Stimulated activated naive CD4-positive, alpha-beta T cell treated with Interleukin-2 at 50 U/mL for 16 hours (primary cell): ENCODE data around the gene STX1B.

Source experiments
- DNase-seq: peaks from one replicate; lab custom pipeline; 2025; lab: John Stamatoyannopoulos, UW

Gene STX1B

GRCh38 chr16:30996324-30996984 lies 14.0 kb downstream of the STX1B start:
- DNase-seq, result no peak

- DNase-seq, result no peak
Measured at GRCh38 chr16:30995927-30996323, 14.5 kb downstream of the STX1B start.

GRCh38 chr16:30992931-30993816 lies 17.3 kb downstream of the STX1B start:
- no peak for DNase-seq

DNA sequence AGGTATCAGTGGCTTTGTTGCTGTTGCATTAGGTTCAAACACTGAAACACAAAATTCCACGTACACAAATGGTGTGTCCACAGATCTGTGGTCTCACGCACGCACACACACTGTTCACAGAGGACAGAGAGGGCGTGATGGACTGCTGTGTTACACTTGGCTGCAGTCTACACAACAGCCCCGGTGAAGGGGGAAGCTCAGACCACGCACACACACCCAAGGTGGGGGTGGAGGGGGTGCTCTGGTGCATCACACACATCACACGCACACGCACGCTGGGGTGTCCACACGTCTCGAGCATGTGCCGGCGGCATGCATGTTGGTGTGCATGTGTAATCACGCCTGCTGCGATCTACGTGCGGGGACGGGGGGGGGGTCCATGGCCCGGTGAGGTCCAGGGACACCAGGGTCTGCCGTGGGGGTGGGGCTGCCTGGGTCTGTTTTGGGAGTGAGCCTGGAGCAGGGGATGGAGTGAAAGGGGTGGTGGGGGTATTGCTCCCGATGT lies 18.1 kb downstream of the STX1B start:
- no peak for DNase-seq

DNA sequence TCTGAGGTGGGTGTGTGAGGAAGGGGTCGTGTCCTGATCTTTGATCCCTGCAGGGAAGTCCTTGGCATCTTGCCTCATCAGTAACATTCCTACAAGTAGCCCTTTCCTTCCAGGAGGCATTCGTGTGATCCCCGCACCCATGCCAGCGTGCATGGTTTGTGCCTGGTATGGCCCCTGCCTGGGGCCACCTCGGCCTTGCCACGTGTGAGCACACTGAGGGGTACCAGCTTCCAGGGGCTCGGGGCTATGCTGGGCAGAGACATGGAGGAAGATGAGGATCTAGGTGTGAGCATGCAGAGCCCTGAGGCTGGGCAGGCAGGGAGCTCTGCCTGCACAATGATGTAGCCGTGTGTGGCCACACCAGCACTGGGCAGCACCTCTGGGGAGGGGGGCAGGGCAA lies 19.4 kb downstream of the STX1B start:
- no peak for DNase-seq

- no peak for DNase-seq
Measured at GRCh38 chr16:30990105-30990504, 20.3 kb downstream of the STX1B start.

- no peak for DNase-seq
Measured at GRCh38 chr16:30989469-30990047, 20.9 kb downstream of the STX1B start.

- no peak for DNase-seq
Measured at GRCh38 chr16:30987581-30988190, 22.8 kb downstream of the STX1B start.

- no peak for DNase-seq
Measured at GRCh38 chr16:30986129-30986991, 24.1 kb downstream of the STX1B start.

GRCh38 chr16:30985401-30986128 lies 24.9 kb downstream of the STX1B start:
- no peak for DNase-seq

DNA sequence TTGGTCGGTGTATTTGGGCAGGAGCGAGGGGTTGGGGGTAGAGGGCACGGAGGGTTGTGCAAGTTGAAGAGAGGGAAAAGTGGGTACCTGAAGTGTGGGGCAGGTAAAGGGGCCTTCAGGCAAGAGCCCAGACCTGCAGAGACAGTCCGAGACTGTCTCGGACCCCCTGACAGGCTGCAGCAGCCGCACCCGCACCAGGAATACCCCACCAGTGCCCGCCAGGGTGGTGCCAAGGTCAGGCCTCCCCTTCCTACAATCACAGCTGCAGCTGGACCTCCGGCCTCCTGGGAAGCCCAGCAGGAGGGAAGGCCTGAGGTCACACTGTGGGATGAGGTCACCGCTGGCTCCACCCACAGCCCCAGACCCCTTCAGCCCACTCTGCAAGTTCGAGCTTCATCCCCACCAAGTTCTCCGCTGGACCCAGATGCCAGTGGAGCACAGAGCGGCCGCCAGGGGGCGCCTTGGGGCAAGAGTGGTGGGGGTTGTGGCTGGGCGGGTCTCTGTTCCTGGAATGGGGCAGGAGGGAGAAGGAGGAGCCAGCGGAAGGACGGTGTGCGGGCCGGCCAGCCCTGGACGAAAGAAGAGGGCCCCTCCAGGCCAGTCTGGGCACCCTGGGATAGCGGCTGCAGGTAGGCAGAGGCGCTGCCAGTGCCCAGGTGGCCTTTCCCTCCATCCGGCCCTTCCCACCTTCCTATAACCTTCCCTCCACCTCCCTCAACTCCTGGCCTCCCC lies 25.6 kb downstream of the STX1B start, which contains the start of gene HSD3B7:
HSD3B7 (plus strand) TSS at position 539 of the 732 bp plus-strand sequence. CDS start 452 bp downstream, outside the sequence.
- peak; percentile 68 for DNase-seq

DNA sequence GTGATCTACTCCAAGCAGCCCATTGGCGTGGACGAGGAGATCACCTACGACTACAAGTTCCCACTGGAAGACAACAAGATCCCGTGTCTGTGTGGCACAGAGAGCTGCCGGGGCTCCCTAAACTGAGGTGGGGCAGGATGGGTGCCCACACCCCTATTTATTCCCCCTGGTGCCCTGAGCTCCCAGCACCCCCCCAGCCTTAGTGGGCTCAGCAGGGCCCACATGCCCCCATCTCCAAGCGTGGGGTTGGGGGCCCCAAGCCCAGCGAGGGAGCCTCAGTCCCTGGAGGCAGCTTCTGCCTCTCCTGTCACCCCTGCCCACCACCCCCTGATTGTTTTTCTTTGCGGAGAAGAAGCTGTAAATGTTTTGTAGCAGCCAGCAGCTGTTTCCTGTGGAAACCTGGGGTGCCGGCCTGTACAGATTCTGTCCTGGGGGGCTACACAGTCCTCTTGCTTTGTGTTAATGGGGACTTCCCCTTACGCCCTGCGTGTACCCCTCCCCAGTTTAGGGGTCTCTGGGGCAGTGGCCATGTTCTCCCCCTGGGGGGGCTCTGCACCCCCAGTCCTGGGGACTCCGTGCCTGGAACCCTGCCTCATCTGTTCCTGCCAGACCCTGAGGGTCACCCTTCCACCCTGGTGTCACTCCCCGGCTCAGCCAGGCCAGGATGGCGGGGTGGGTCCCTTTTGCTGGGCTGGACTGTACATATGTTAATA lies 26.4 kb downstream of the STX1B start:
- DNase-seq, result no peak

GRCh38 chr16:30983289-30983889 lies 27.0 kb downstream of the STX1B start:
- DNase-seq, result no peak

- DNase-seq, result no peak
Measured at GRCh38 chr16:30982548-30983288, 27.7 kb downstream of the STX1B start.

DNA sequence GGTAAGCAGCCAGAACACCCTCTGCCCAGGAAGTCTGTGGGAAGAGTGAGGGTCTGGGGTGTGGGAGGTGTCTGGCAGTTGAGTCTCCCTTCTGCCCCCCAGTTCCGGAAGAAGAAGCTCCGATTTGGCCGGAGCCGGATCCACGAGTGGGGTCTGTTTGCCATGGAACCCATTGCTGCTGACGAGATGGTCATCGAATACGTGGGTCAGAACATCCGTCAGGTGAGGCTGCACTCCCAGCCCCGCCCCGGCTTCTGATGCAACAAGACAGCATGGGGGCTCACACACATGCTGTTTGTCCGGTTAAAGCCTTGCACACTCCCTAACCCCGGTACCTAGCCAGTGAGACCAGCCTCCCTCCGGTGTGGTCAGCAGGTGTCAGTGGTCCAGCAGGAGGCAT lies 29.5 kb downstream of the STX1B start:
- DNase-seq, result no peak

- DNase-seq, result no peak
Measured at GRCh38 chr16:30980434-30980833, 30.0 kb downstream of the STX1B start.

GRCh38 chr16:30980023-30980371 lies 30.4 kb downstream of the STX1B start:
- no peak for DNase-seq
